B cell (primary cell): ENCODE measurements around the gene TGFBRAP1.

ENCODE experiments used
- CTCF ChIP-seq: fragments of 200-600 bp; IDR thresholded peaks from one replicate; pipeline ENCODE4 v1.8.0; 2022; ENCODE audit warnings: antibody characterized with exemption, mild to moderate bottlenecking
- EZH2 ChIP-seq: IDR thresholded peaks from 2 replicates; pipeline ENCODE4 v1.6.1; 2012; ENCODE audit warnings: borderline replicate concordance, low read depth, mild to moderate bottlenecking, moderate library complexity, low read length; ENCODE audit not compliant: insufficient read depth, poor library complexity, severe bottlenecking

DNA sequence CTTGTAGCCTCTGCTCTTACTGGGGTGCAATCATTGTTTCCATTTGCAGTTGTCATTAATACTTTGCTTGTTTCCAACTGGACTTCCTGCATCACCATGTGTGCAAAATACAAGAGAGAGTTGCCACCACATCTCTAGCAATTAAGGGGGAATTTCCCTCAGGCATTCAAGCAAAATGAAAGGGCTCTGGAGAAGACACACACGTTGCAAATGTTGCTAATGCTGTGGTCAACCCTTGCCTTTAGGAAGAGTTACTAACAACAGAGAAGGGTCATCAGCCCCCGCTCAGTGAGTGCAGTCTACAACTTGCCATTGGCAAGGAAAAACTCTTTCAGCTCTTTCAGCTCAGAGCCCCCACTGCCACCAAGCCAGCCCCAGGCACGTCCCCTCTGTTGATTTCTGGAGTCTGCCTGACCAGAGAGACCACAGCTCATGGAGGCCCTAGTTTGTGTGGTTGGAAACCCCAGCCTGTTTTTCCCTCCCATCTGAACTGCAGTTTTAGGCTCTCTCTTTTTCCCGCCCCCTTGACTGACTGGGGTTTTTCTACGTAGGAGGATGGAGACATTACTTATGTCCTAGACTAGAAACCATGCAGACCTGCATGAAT lies 113.8 kb downstream of the TGFBRAP1 start:
- TF ChIP-seq CTCF (no peak), EZH2 (no peak)
